Uterus (tissue), 4 donors: ENCODE results near the gene PRDM10. TPM values are rescaled to one million over a fixed set of nuclear protein-coding genes. Genes with fewer than 3 reads are reported as not detected.
"Not testable (repeated sequence)": the region's sequence is repeated elsewhere in the genome, so short reads cannot be mapped to it uniquely, and the experiment has no call there.

Experiments used
- DNase-seq, 2 donors: peaks; one replicate each; pipeline ENCODE4 v3.0.0-alpha.2; 2019 to 2020
- H3K27ac ChIP-seq, 2 donors: fragments of 200-600 bp; sonication (generic); 1 replicate in 1 of 2; 2 replicates in 1 of 2; pipeline ENCODE4 v1.5.1; 2016 to 2018
- H3K27me3 ChIP-seq, 2 donors: fragments of 200-600 bp; sonication (generic); one replicate each; pipeline ENCODE4 v1.5.1; 2018 to 2019; ENCODE audit warnings: control low read depth in 1 of 2
- H3K36me3 ChIP-seq, 2 donors: fragments of 200-600 bp; sonication (generic); one replicate each; pipeline ENCODE4 v1.5.1; 2019; ENCODE audit warnings: control low read depth in 1 of 2
- H3K4me1 ChIP-seq, 2 donors: fragments of 200-600 bp; sonication (generic); one replicate each; pipeline ENCODE4 v1.5.1; 2018 to 2019; ENCODE audit warnings: control low read depth in 1 of 2
- H3K4me3 ChIP-seq, 2 donors: fragments of 200-600 bp; sonication (generic); 1 replicate in 1 of 2; 2 replicates in 1 of 2; pipeline ENCODE4 v1.5.1; 2018 to 2019; ENCODE audit warnings: mild to moderate bottlenecking in 1 of 2
- H3K9me3 ChIP-seq, 2 donors: fragments of 200-600 bp; sonication (generic); one replicate each; pipeline ENCODE4 v1.5.1; 2019; ENCODE audit warnings: control low read depth in 1 of 2
- CTCF ChIP-seq, 4 experiments: fragments of 200-600 bp in 2 of 4; fragments of 450-650 bp in 2 of 4; sonication (generic) in 2 of 4; IDR thresholded peaks; one replicate each; pipeline ENCODE4 v1.5.1; 2016 to 2019; ENCODE audit warnings: antibody characterized with exemption in 4 of 4, mild to moderate bottlenecking in 2 of 4, moderate library complexity in 1 of 4
- POLR2A ChIP-seq, 2 donors: fragments of 450-650 bp; IDR thresholded peaks; one replicate each; pipeline ENCODE4 v1.6.1; 2016; ENCODE audit warnings: antibody characterized with exemption in 2 of 2, mild to moderate bottlenecking in 1 of 2, moderate library complexity in 1 of 2
- intact Hi-C: fragments of 100-400 bp; cut with DNase I; formaldehyde crosslinking; loops from one replicate; pipeline ENCODE4 v1.15.1; 2023; ENCODE audit warnings: low total_unique reads
- total RNA-seq, 4 donors: library from RNA; depleted of rRNA in 3 of 4; stranded (reverse); fragments of >200 nt in 3 of 4; gene quantifications; one replicate each; pipeline versions ENCODE4 v1.1.0 to v1.2.4, GENCODE V29; 2014 to 2023
- donor health status: DM: yes; HTN: yes; CAD: no.

PRDM10 gene
- total RNA-seq, 4 donors from 2014 or later = 0.29 to 18.6 (median 6.7) TPM

GRCh38 chr11:130025371-130025770 lies 22.7 kb upstream of the PRDM10 start:
- Histone ChIP-seq H3K9me3 (no peaks in the 10 kb centered on the region), H3K36me3 (no peaks in the 10 kb centered on the region), H3K4me1 (no peaks in the 10 kb centered on the region), H3K27ac (no peak overlapping the region), H3K4me3 (no peak overlapping the region), H3K27me3 (no peaks in the 10 kb centered on the region)
- intact Hi-C loops = no loop called here
- TF ChIP-seq CTCF (IDR thresholded peaks at IDR 0.05) (no peak), POLR2A (IDR thresholded peaks at IDR 0.05) (no peak)
- no peak for DNase-seq

- Histone ChIP-seq H3K4me3 (no peak overlapping the region), H3K27ac (no peak overlapping the region), H3K36me3 (no peaks in the 10 kb centered on the region), H3K4me1 (no peaks in the 10 kb centered on the region), H3K9me3 (no peaks in the 10 kb centered on the region), H3K27me3 (no peaks in the 10 kb centered on the region)
- intact Hi-C loops = no loop called here
- no peak for DNase-seq
- TF ChIP-seq CTCF (IDR thresholded peaks at IDR 0.05) = no peak
- no peak for TF ChIP-seq POLR2A (IDR thresholded peaks at IDR 0.05)
Observed at GRCh38 chr11:130024361-130024760, 21.7 kb upstream of the PRDM10 start.

DNA sequence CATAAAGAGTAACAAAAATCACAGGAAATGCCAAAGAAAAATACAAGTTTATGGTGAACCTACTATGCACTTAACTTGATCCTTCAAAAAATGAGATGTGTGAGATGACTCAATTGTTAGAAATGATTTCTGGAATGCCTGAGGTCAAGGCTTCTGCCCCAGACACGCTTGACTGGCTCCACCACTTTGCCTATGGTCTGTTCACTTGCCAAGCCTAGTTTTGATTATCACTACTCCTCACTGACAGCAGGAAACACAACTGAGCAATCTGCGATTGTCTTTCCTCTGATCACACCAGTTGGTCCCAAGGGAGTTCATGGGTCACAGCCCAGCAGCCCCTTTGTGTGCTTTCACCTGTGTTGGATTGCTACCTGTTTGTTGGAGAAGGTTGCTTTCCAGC lies 20.6 kb upstream of the PRDM10 start:
- H3K4me3 ChIP-seq = no peak overlapping the region
- no peaks in the 10 kb centered on the region for H3K9me3 ChIP-seq
- DNase-seq = no peak
- H3K27ac ChIP-seq = no peak overlapping the region
- H3K4me1 ChIP-seq = no peaks in the 10 kb centered on the region
- H3K36me3 ChIP-seq = no peaks in the 10 kb centered on the region
- intact Hi-C loops = no loop called here
- TF ChIP-seq POLR2A (IDR thresholded peaks at IDR 0.05) (no peak), CTCF (IDR thresholded peaks at IDR 0.05) (no peak)
- no peaks in the 10 kb centered on the region for H3K27me3 ChIP-seq

GRCh38 chr11:130022799-130023198 lies 20.2 kb upstream of the PRDM10 start:
- Histone ChIP-seq H3K36me3 (no peaks in the 10 kb centered on the region), H3K27me3 (no peaks in the 10 kb centered on the region), H3K4me3 (no peak overlapping the region), H3K4me1 (no peaks in the 10 kb centered on the region), H3K9me3 (no peaks in the 10 kb centered on the region), H3K27ac (no peak overlapping the region)
- TF ChIP-seq CTCF (IDR thresholded peaks at IDR 0.05) (no peak), POLR2A (IDR thresholded peaks at IDR 0.05) (no peak)
- intact Hi-C loops = no loop called here
- no peak for DNase-seq

GRCh38 chr11:130021606-130022005 lies 19.0 kb upstream of the PRDM10 start:
- H3K27ac ChIP-seq, H3K9me3 ChIP-seq, DNase-seq, intact Hi-C loops, H3K27me3 ChIP-seq, H3K4me3 ChIP-seq, H3K36me3 ChIP-seq, H3K4me1 ChIP-seq: not testable (repeated sequence)

GRCh38 chr11:130020323-130020722 lies 17.7 kb upstream of the PRDM10 start:
- DNase-seq = no peak

GRCh38 chr11:130015846-130016245 lies 13.2 kb upstream of the PRDM10 start:
- H3K36me3 ChIP-seq, H3K4me1 ChIP-seq, H3K27ac ChIP-seq, H3K9me3 ChIP-seq, DNase-seq, H3K27me3 ChIP-seq, intact Hi-C loops, H3K4me3 ChIP-seq: not testable (repeated sequence)

More at GRCh38 chr11:130020323-130020722, 17.7 kb upstream of the PRDM10 start:
- Histone ChIP-seq H3K27me3 (no peaks in the 10 kb centered on the region), H3K9me3 (no peaks in the 10 kb centered on the region), H3K36me3 (no peaks in the 10 kb centered on the region), H3K27ac (no peak overlapping the region), H3K4me1 (no peaks in the 10 kb centered on the region), H3K4me3 (no peak overlapping the region)
- no peak for TF ChIP-seq CTCF (IDR thresholded peaks at IDR 0.05)
- TF ChIP-seq POLR2A (IDR thresholded peaks at IDR 0.05) = no peak
- intact Hi-C loops = no loop called here
